HG03135 (cell line): ENCODE results near the gene SPATA13.
A peak's percentile ranks its signal among the peaks of the same experiment; 100 is the strongest.

ENCODE experiments used
- ATAC-seq: cut with Tn5 transposase; IDR thresholded peaks from one replicate; pipeline ENCODE4 v1.9.1; 2021; ENCODE audit warnings: mild to moderate bottlenecking, moderate library complexity; ENCODE audit not compliant: unreplicated experiment

SPATA13 gene

DNA sequence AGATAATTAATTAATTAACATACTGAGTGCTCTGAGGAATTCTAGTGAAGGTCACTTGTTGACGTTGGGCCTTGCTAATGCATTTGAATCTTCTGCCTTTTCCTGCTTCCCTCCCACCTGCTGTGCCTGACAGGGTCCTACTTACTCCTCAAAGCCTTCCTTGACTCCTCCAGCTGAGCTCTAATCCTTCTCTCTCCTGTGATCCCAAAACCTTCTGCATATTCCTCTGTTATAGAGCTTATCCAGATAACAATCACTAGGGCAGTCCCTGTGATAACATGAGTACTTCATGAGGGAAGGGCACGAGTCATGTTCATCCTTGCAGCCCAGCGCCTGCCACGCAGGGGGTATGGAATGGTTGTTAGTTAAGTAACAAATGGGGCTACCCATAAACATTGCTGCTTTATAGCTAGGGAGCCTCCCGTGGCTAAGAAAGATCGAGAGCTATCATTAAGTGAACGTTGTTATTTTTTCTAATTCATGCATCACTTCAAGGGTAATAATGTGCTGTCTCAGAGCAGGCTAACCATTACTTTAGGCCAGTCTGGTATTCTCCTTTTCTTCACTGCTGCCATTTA is 19.1 kb upstream of the SPATA13 start:
- no peak for ATAC-seq

DNA sequence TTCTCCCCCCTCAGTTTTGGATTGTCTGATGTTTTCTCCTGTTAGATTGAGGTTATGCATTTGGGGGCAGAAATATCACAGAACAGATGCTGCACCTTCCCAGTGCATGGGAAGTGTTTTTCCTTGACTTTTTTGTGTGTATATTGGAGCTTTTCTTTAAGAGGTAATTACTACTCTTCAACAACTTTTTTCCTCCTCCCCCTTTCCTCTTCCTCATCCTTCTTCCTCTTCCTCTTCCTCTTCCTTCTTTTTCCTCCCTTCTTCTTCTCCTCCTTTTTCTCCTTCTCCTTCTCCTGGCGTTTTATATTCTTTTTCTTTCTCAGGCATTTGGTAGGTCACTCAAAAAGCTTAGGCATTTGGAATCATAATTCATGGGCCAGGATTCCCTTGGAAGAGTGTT is 18.1 kb upstream of the SPATA13 start:
- ATAC-seq, result no peak

DNA sequence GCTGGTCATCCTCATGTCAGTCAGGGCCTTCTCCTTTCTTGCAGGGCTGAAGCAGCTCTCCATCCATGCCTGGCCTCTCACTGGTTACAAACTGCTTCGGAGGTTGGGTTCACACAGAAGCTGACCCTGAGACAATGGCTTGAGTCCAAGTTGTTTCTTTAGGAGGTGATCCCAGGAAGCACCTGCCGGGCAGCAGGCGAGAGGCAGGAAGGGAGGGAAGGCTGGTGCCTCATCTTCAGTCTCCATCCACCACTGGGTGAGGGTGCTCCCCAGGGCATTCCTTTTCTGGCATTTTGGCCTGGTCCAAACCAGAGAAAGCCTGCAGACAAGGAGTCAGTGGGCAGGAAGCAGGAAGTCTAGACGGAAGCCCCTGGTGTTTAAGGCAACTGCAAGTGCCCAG is 17.6 kb upstream of the SPATA13 start:
- ATAC-seq, result no peak

DNA sequence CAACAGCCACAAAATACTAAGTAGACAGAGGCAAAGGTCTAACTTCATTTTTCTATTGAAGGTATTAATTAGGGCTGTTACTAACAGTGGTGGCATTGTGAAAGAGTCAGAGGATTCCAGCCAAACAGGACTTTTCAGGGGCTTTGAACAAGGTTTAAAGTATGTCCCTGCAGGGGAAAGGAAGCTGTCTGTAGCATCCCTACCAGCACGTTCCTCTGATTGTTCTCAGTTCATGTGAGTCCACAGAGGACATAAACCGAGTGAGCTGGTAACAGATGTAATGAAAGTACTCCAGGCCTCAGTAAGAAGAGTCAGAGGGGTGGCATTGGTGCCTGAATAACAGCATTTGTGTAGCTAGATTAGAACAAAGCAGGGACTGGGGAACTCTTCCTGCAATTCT is 15.3 kb upstream of the SPATA13 start:
- no peak for ATAC-seq

DNA sequence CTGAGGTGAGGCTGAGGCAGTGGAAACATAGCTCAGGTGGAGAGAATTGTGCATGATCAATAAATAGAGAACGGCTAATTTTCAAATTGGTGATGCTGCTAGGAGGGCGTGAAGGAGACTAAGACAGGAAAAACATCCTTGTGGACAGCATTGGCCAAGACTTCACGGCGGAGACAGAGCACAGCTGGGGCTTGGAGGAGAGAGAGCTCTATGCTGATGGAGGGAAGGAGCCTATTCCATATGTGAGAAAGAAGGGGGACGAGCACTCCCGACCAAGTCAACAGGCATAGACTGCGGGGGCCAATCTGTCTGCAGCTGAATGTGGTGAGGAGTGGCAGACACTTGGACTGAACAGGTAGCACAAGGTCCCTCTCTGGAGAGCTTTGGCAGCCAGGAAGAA is 14.8 kb upstream of the SPATA13 start:
- ATAC-seq, result no peak

DNA sequence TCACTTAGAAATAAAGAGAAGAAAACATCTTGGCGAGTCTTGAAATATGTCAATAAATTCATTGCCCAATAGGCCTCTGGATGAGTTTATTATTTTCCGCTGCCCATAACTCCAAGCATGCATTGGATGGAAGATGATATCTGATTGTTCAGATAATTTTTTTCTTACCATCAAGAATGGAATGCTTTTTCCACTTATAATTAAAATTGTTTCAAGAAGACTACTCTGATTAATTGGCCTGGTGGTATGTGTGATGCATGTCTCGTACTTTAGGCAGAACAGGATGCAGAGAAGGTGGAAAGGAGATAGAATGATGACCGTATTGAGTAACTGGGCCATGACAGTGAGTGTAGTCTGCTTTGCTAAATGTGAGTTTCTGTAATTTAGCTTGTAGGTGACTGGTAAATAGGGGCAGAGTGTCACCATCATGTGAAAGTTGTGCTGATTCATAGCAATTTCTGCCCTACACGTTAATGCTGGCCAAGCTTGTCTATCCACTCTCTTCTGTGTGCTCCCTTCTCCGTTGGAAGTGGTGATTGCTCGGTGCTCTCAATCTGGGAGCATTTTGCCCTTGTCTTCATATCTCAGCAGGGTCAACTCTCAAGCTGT is 13.5 kb upstream of the SPATA13 start:
- no peak for ATAC-seq

DNA sequence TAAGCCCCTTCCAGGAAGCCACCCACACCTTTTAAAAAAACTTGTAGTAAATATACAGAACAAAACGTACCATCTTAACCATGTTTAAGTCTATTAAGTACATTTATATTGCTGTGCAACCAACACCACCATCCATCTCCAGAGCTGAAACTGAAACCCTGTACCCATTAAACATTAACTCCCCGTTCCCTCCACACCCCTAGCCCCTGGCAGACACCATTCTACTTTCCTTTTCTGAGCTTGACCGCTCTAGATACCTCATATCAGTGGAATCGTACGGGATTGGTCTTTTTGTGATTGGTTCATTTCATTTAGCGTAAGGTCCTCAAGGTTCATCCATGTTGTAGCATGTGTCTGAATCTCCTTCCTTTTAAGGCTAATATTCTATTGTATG is 13.0 kb upstream of the SPATA13 start:
- ATAC-seq, result no peak

DNA sequence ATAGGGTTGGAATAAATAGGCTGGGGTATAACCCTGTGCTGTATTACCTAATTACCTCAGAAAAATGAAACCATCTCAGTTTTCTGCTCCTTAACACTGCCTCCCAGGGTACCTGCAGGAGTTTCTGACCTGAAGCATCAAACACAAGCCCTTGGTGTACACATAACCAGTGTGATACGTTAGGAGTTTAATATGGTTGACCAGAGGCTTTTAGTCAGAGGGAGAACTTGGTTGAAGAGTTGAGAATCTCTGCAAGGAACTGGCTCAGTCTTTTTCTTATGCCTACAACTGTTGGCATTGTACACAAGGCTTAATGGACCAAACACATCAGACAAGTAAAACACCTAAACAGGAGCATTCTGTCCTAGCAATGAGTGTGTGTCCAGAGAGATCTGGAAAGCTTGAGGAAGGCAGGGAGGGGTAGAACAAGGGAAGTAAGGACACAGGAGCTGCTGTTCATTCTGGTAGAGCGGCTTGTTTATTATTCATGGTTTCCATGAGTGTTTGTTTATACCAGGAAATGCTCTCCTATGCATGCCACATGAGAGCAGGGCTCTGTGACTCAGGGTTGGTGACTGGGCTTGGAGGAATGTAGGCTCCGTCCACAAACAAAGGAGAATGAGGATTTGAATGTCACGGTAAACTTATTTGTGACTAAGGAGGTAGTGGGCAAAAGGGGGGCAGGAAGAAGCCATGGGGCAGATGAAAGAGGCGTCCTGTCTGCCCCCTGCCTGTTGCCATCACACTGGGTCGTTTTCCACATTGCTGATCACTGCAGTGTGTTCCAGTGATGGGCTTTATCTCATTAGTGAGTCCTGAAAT is 11.9 kb upstream of the SPATA13 start:
- ATAC-seq, result no peak

DNA sequence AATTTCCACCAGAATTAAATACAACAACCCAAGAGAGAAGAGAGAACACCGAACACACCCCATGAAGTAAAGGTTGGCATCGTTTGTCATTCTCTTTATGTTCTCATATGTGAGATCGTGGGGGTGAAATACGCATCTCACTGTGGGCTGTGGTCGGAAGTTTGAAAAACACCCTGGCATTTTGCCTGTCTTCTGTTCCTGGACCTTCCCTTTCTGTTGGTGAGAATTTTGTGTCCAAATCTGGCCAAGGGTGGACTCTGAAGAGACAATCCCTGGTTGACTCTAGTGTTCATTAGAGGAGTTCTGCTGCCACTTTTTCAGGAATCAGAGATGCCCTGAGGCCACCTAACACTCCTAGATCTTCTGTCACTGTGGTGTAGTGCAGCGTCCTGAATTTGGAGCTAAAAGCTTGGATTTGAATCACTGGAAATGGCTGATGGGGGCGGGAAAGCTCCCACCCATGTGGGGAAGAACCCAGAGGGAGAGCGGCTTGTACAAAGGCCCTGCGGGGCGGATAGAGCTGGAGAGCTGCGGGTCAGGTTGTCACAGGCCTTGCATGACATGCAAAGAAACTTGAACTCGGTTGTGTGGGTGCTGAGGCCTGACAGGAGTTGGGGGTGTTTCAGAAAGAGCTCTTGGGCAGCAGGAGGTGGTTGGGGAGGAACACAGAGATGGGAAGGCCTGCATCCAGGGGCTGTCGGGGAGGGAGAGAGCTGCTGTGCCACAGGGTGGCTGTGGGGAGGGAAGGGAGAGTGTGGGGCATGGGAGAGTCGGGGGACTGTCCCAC is 11.1 kb upstream of the SPATA13 start:
- no peak for ATAC-seq

DNA sequence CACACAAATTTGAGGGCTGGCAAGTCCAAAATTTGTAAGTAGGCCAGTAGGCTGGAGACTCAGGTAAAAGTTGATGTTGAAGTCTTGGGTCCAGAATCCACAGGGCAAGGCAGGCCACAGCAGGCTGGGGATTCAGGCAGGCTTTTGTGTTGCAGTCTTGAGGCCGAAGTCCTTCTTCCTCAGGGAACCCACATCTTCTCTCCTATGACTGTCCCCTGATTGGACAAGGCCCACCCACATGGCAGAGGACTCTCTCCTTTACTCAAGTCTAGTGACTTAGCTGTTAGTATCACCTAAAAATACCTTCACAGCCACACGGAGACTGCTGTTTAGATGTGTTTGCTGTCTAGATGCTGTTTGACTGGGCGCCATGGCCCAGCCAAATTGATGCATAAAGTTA is 9.9 kb upstream of the SPATA13 start:
- no peak for ATAC-seq

DNA sequence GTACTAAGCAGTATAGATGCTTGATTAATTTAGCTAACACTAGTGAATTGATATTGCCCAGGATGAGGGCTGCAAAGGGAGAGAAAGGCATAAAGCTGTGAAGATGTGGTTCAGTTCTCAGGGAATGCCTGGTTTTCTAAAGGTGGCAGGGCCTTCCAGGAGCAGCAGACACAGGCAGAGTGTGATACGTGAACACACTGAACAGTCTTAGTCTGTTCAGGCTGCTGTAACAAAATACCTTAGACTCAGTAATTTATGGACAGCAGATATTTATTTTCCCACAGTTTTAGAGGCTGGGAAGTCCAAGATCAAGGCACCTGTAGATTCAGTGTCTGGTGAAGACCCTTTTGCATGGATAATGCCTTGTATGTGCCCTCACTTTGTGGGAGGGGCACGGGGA is 8.7 kb upstream of the SPATA13 start:
- no peak for ATAC-seq

DNA sequence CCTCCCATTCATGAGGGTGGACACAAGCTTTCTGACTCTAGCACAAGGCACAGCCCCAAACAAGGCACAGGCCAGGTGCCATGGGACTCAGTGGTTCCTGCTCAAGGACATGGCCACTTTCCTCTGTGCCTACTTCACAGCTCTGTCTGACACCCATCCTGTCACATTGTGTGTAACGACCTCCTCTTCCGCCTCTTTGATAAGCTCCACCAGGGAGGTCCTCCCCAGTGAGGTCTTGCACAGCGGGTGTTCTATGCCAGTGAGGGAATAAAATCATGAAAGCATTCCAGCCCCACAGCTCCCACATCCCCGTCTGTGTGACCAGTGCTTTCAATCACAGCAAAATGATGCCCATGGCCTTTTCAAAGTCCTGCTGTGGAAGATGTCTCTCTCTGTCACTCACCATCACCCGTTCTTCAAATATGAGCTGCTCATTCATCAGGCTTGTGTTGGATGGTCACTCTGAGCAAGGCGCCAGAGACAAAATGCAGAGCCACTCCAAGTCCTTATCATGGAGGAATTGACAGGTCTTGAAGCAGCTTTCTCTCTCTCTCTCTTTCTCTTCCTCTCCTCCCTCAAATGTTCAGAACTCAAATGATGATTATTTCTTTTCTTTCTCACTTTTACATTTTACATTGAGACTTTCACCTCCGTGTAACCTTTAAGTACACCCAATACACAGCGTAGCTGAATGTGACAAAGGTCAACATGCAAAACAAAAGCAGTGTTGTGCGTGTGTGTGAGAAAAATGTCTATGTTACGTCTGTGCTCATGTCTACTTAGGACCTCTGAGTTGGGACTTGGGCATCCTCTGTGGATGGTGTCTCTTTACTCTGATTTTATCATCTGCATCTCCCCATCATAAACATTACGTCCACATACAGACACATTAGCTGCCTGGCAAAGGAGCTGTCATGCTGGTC is 8.0 kb upstream of the SPATA13 start:
- no peak for ATAC-seq

DNA sequence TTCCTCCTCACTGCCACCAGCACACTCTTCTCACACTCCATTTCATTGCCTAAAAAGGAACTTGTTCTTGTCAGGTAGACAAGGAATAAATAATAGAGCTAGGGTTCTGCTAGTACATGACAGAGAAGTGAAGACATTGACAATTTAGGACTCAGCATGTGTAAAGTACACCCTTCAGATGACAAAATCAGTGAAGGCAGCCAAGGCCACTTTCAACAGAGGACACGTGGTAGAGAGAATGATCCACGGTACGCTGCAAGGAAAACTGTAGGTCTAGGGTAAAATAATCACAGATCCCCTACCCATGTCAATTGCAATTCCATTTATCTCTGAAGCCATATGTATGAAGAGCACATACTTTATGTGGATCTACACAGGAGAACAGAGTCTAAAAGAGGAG is 7.2 kb upstream of the SPATA13 start:
- ATAC-seq, result no peak

DNA sequence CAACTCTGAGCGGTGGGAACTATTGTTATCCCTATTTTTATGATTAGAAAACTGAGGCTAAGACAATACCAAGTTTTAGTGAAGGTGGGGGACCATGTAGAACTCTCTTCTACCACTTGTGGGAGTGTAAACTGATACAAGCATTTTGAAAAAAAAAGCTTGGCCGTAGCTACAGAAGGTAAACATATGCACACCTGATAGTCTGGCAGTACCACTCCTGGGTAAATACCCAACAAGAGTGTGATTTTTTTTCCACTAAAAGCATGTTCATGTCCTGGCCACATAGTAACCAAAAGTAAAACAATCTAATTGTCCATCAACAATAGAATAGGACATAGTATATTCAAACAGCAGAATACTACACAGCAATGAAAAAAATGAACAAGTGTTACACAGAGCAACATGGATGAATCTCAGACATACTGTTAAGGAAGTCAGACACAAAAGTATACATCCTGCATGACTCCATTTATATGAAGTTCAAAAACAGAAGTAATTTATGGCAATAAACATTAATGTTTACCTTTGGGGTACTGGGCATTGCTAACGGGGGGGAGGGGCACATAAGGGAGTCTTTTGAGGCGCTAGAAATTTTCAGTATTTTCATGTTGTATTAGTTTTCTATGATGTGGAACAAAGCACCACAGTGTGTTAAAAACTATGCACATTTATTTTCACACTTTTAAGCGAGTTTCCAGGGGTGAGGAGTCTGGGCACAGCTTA is 6.4 kb upstream of the SPATA13 start:
- no peak for ATAC-seq

DNA sequence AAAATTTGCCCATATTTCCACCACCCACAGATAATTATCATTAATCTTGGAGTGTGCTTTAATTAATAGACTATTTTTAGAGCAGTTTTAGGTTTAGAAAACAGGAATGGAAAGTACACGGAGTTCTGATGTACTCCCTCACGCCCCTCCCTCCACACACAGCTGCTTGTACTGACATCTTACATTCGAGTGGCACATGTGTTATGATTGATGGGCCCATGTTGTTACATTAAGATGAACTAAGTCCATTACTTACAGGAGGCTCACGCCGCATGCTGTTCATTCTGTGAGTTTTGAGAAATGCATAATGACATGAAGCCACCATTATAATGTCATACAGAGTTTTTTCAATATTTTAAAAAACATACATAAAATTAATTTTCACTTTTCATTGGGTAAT is 1.2 kb upstream of the SPATA13 start:
- ATAC-seq, result no peak

DNA sequence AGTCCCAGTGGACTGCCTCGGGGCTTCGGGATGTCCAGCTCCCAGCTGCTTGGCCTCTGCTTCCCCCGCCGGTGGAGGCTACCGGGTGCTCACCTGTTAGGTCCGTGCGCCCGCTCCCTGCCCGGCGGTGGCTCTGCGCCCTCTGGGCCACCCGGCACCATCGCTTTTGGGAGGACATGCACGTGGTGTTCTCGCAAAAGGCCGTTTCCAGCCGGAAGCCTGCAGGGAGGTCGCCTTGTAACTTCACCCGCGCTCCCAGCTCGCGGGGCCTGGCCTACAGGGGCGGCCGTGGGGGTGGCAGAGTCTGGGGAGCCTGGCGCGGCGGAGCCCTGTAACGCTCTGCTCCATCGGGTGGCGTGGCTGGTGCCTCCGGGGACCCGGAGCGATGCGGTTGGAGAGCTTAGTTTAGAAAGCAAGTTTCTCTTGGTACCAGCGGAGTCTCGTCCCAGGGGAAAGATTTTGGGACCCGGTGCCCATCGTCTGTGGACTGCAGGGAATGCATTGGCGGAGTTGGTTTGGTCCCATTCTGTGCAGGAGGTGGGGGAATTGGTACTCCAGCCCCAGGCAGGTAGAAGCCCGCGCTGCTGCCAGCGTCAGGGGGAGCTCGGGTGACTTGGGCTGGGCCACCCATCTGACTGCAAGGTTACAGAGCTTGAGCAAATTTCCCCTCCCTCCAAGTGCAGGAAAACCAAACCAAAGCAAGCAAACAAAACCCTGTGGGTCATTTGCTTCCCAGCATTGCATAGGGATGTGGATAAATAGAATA is 673 bp downstream of the SPATA13 start:
- peak; percentile 44 for ATAC-seq

DNA sequence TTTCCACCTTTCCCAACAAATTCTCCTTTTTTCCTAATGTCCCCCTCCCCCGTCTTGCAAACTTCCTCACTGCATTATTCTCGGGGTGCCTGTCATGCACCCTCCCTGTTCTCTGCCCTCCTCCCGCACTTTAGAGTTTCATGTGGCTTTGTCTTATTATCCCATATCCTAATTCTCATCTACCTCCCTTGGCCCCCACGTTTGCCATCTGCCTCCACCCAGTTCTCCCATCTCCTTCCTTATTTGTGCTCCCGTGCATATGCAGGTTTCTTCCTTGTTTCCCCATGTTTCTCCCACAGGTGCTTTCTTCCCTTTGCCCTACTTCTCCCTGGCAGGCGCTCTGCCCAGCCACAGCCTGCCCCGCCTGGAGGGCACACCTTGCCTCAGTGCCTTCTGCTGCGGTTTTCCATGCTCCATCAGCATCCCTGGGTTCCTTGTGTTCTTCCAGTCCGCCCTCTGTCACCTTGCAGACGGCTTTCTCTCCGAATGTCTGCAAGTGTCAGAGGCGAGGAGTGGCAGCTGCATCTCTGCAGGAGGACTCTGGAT is 1.5 kb downstream of the SPATA13 start:
- ATAC-seq, result no peak

DNA sequence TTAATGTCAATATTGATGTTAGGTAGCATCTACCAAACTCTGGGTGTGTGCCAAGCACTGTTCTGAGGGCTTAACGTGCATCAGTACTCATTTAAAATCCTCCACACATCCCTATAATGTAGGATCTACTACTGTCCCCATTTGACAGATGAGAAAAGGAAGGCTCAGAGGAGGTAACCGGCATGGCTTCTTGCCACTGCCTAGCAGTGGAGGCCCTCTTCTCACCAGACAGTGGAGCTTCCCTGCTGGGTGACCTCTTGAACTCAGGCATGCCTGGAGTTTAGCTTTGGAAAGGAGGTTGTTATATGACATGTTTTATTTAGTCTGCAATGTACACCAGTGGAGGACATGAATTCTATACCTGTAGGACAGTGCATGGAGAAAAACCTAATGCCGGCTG is 2.1 kb downstream of the SPATA13 start:
- ATAC-seq, result no peak

DNA sequence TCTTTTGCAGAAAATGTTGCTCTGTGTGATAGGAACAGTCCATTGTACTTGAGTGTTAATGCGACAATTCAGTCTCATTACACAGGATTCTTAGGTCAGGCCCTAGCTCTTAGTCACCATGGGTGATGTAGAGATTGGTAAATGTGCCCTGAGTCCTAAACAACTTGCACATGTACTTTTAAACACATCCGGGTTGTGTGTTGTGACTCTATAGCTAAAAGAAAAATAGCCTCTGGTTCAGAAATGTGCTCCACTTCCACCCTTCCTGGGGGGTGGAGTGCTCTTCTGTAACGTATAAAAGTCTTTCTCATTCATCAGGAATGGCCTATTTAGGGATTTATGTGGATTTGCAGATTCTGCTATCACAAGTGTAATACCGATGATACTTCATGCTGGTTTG is 5.2 kb downstream of the SPATA13 start:
- no peak for ATAC-seq
